ENCODE data around the gene GFER.
A peak's percentile ranks its signal among the peaks of the same experiment; 100 is the strongest.

GRCh38 chr16:1942810-1943726 is 40.9 kb upstream of the GFER start, which contains the start of gene MSRB1:
- TF ChIP-seq CTCF (IDR thresholded peaks at IDR 0.05; ENCODE audit: low read depth, low read length, missing input control) (no peak), MAX (IDR thresholded peaks at IDR 0.05) (no peak), JUND (IDR thresholded peaks at IDR 0.05) (no peak), ATF3 (IDR thresholded peaks at IDR 0.05) (no peak), GABPA (IDR thresholded peaks at IDR 0.05 in 1 of 2, conservative IDR thresholded peaks at IDR 0.05 in 1 of 2) (peak; percentile 19 to 88), RAD21 (IDR thresholded peaks at IDR 0.05) (no peak), RXRA (IDR thresholded peaks at IDR 0.05) (peak; percentile 43 to 45), SP1 (IDR thresholded peaks at IDR 0.05) (peak; percentile 93), YY1 (IDR thresholded peaks at IDR 0.05) (peak; percentile 79)
